Gastrocnemius medialis (tissue), 4 donors: ENCODE results near the gene SMARCD1.

Experiments
- CTCF ChIP-seq, 5 experiments: fragments of 450-650 bp in 3 of 5; fragments of 200-600 bp in 2 of 5; sonication (generic) in 2 of 5; IDR thresholded peaks in 4 of 5; conservative IDR thresholded peaks in 1 of 5; 1 replicate in 4 of 5; 2 replicates in 1 of 5; pipeline ENCODE4 v1.5.1; 2016 to 2019; ENCODE audit warnings: antibody characterized with exemption in 5 of 5, mild to moderate bottlenecking in 3 of 5, moderate library complexity in 3 of 5
- POLR2A ChIP-seq, 2 donors: fragments of 450-650 bp; IDR thresholded peaks; one replicate each; pipeline ENCODE4 v1.6.1; 2017; ENCODE audit warnings: antibody characterized with exemption in 2 of 2, mild to moderate bottlenecking in 2 of 2, moderate library complexity in 2 of 2

- TF ChIP-seq CTCF (IDR thresholded peaks at IDR 0.05 in 4 of 5, conservative IDR thresholded peaks at IDR 0.05 in 1 of 5) = no peak
- no peak for TF ChIP-seq POLR2A (IDR thresholded peaks at IDR 0.05)
These were observed 37.4 kb upstream of the SMARCD1 start for GRCh38 chr12:50047693-50048250.
